ENCODE results near the gene EGFL7.

EGFL7 gene

GRCh38 chr9:136668983-136669790 is 6.5 kb downstream of the EGFL7 start:
- no peaks in the 10 kb centered on the region for H3K4me1 ChIP-seq (ENCODE audit: control insufficient read depth, insufficient read depth, low read length)
- H3K36me3 ChIP-seq (ENCODE audit: control insufficient read depth in 2 of 2, insufficient read depth in 1 of 2, low read length in 2 of 2): peaks cover 0 to 3% of the 10 kb centered on the region in 2 experiments; a peak in 1 of 3 replicates
- POLR2A ChIA-PET: interaction anchor here (1.3 to 1.9 kb wide), 2 partner anchors 13 to 18 kb away, joined by 3 to 5 read pairs; partner anchors contain the start of gene AGPAT2
- H3K4me3 ChIP-seq (ENCODE audit: low read depth, low read length): no peak overlapping the region
- no peak overlapping the region for H3K27ac ChIP-seq (ENCODE audit: extremely low read depth, low read depth, low read length)
- CTCF ChIA-PET: interaction anchor here (1.1 kb wide), 1 partner anchor 229 kb away, joined by 3 read pairs; no protein-coding TSS in a partner anchor
- no peaks in the 10 kb centered on the region for H3K9me3 ChIP-seq (ENCODE audit: control insufficient read depth, insufficient read depth, low read depth, low read length)
- no peak for TF ChIP-seq ZNF416 (tag by site-specific recombination; IDR thresholded peaks at IDR 0.05)
- no peak for TF ChIP-seq YY2 (tag by site-specific recombination; IDR thresholded peaks at IDR 0.05)
- peak; percentile 21; the same call in 1 of the 2 replicates for TF ChIP-seq EGR2 (tag by site-specific recombination; IDR thresholded peaks at IDR 0.05; ENCODE audit: low read depth)
- no peak for TF ChIP-seq ZBTB6 (tag by site-specific recombination; IDR thresholded peaks at IDR 0.05)
- no peak for TF ChIP-seq ELK4 (IDR thresholded peaks at IDR 0.05; ENCODE audit: borderline replicate concordance, low read depth, low read length)
- TF ChIP-seq REST (tag by site-specific recombination; IDR thresholded peaks at IDR 0.05): no peak
- peak; percentile 63 for TF ChIP-seq KLF1 (tag by site-specific recombination; IDR thresholded peaks at IDR 0.05)
- TF ChIP-seq SETDB1 (IDR thresholded peaks at IDR 0.05; ENCODE audit: insufficient read length, low read length): no peak
- TF ChIP-seq ZNF175 (tag by site-specific recombination; IDR thresholded peaks at IDR 0.05): no peak
- TF ChIP-seq SP3 (tag by site-specific recombination; IDR thresholded peaks at IDR 0.05): peak; percentile 53; the same call in 1 of the 2 replicates
- TF ChIP-seq SP2 (tag by site-specific recombination; IDR thresholded peaks at IDR 0.05): peak; percentile 56
- no peak for TF ChIP-seq ZNF513 (tag by site-specific recombination; IDR thresholded peaks at IDR 0.05)
- TF ChIP-seq ZNF596 (tag by site-specific recombination; IDR thresholded peaks at IDR 0.05): no peak
- TF ChIP-seq ZNF335 (tag by site-specific recombination; conservative IDR thresholded peaks at IDR 0.05): no peak
- TF ChIP-seq ZFP69B (tag by site-specific recombination; IDR thresholded peaks at IDR 0.05): peak; percentile 56; the same call in 1 of the 2 replicates
- TF ChIP-seq ZNF580 (tag by site-specific recombination; IDR thresholded peaks at IDR 0.05): no peak
- TF ChIP-seq ZNF114 (tag by site-specific recombination; IDR thresholded peaks at IDR 0.05): no peak
- peak; percentile 64 for TF ChIP-seq PATZ1 (tag by site-specific recombination; IDR thresholded peaks at IDR 0.05)
- no peak for TF ChIP-seq KLF17 (tag by site-specific recombination; IDR thresholded peaks at IDR 0.05)
- no peak for TF ChIP-seq ZBTB44 (tag by site-specific recombination; IDR thresholded peaks at IDR 0.05)
- peak; percentile 49; the same call in 1 of the 2 replicates for TF ChIP-seq GLIS2 (tag by site-specific recombination; IDR thresholded peaks at IDR 0.05)

All from HEK293 (cell line).